ENCODE measurements around the gene SPECC1. TPM values are rescaled to one million over a fixed set of nuclear protein-coding genes. Genes with fewer than 3 reads are reported as not detected.

Gene SPECC1
- total and polyA plus RNA-seq, 10 of the 15 experiments (the other 5 are each of a cell fraction or from before 2014, with no cell fraction given), result 6.4 to 40.6 (median 23.9) TPM

- no peak overlapping the region for H3K27ac ChIP-seq (ENCODE audit: control insufficient read depth, insufficient read depth)
- H3K36me3 ChIP-seq (ENCODE audit: control insufficient read depth in 2 of 2, insufficient read depth in 2 of 2, low read length in 1 of 2), result no peaks in the 10 kb centered on the region; a peak in 1 of 4 replicates
- FAIRE-seq (no peak), ATAC-seq (no peak), DNase-seq (ENCODE audit: low read depth, low spot score) (no peak)
- H3K9ac ChIP-seq (ENCODE audit: control insufficient read depth, insufficient read depth, low read length), result no peak overlapping the region
- ChIA-PET RAD21 (ENCODE audit: unreplicated experiment) (no interaction called here), POLR2A (no interaction called here), CTCF (no interaction called here), SMC1A (ENCODE audit: uncharacterized antibody, unreplicated experiment) (no interaction called here)
- intact Hi-C loops (cut with micrococcal nuclease; ENCODE audit: unreplicated experiment), result no loop called here
- no peak overlapping the region for H2AFZ ChIP-seq (ENCODE audit: control insufficient read depth, low read depth, low read length)
- H4K20me1 ChIP-seq (ENCODE audit: control insufficient read depth, insufficient read depth), result no peaks in the 10 kb centered on the region
- no peaks in the 10 kb centered on the region; the same call in 2 of the 3 replicates for H3K9me3 ChIP-seq (replicated peaks; ENCODE audit: control insufficient read depth, insufficient read depth, low read length)
- WGBS (ENCODE audit: insufficient coverage, insufficient replicate concordance, low lambda C conversion rate, missing lambda C conversion rate), result 77% methylated on average over 5 of the region's 5 CpGs
- H3K4me1 ChIP-seq (ENCODE audit: control insufficient read depth, insufficient read depth, low read length), result peaks cover 17% of the 10 kb centered on the region
- no peaks in the 10 kb centered on the region for H3K79me2 ChIP-seq (ENCODE audit: control insufficient read depth, insufficient read depth, low read length)
- in situ Hi-C loops (cut with MboI), result no loop called here
- no peaks in the 10 kb centered on the region for H3K27me3 ChIP-seq (replicated peaks in 1 of 2; ENCODE audit: control insufficient read depth in 2 of 2, insufficient read depth in 2 of 2, low read length in 1 of 2)
- no peak overlapping the region for H3K4me3 ChIP-seq
- BruUV-seq (replicated peaks), result no TSS peak
- H3K4me2 ChIP-seq (ENCODE audit: control insufficient read depth, insufficient read depth), result no peak overlapping the region
- no peak for TF ChIP-seq ZNF384 (IDR thresholded peaks at IDR 0.05; ENCODE audit: borderline replicate concordance, low read depth, low read length)
- TF ChIP-seq CREB1 (IDR thresholded peaks at IDR 0.05; ENCODE audit: low read depth), result no peak
- no peak for TF ChIP-seq HDGF (IDR thresholded peaks at IDR 0.05)
- no peak for TF ChIP-seq BCLAF1 (IDR thresholded peaks at IDR 0.05)
- no peak for TF ChIP-seq ZBED1 (IDR thresholded peaks at IDR 0.05; ENCODE audit: borderline replicate concordance)
- no peak for TF ChIP-seq RUNX3 (IDR thresholded peaks at IDR 0.05; ENCODE audit: low read length)
- TF ChIP-seq STAT3 (IDR thresholded peaks at IDR 0.05; ENCODE audit: low read depth, low read length), result no peak
- no peak for TF ChIP-seq RELB (IDR thresholded peaks at IDR 0.05; ENCODE audit: low read depth)
- TF ChIP-seq CBX3 (IDR thresholded peaks at IDR 0.05; ENCODE audit: borderline replicate concordance, low read depth), result no peak
- no peak for TF ChIP-seq E2F8 (IDR thresholded peaks at IDR 0.05; ENCODE audit: low read depth, partially characterized antibody)
- no peak for TF ChIP-seq NRF1 (conservative IDR thresholded peaks at IDR 0.05; ENCODE audit: low read depth, low read length)
- no peak for TF ChIP-seq HDAC6 (IDR thresholded peaks at IDR 0.05; ENCODE audit: unreplicated experiment)
- TF ChIP-seq NFXL1 (IDR thresholded peaks at IDR 0.05; ENCODE audit: borderline replicate concordance), result no peak
- no peak for TF ChIP-seq DPF2 (IDR thresholded peaks at IDR 0.05)
- TF ChIP-seq PAX8 (IDR thresholded peaks at IDR 0.05), result no peak
- TF ChIP-seq ASH2L (IDR thresholded peaks at IDR 0.05; ENCODE audit: borderline replicate concordance, low read depth), result no peak
- no peak for TF ChIP-seq IKZF2 (IDR thresholded peaks at IDR 0.05)
These were observed 191.0 kb downstream of the SPECC1 start for GRCh38 chr17:20200016-20200795.
